WTC11 (cell line): Measurements from ENCODE around the gene STAB2. TPM values are rescaled to one million over a fixed set of nuclear protein-coding genes. Genes with fewer than 3 reads are reported as not detected.

Experiments used
- ATAC-seq: fragments of 200-7000 bp; cut with Tn5 transposase; 2 replicates; pipeline ENCODE4 v1.10.0; 2021; ENCODE audit warnings: mild to moderate bottlenecking, moderate library complexity
- CTCF ChIA-PET: fragments of 300-600 bp; sonication (Branson Sonifier 250); formaldehyde crosslinking; loops from one replicate; lab custom pipeline; 2021; ENCODE audit warnings: antibody characterized with exemption; lab: Charles Lee
- POLR2A ChIA-PET: fragments of 350-600 bp; sonication (Branson Sonifier 250); formaldehyde crosslinking; loops from one replicate; lab custom pipeline; 2021; ENCODE audit warnings: antibody characterized with exemption; lab: Charles Lee
- DNase-seq: peaks from one replicate; pipeline ENCODE4 v3.0.0; 2021; ENCODE audit warnings: low spot score
- H3K27ac Mint-ChIP-seq: 2 replicates; pipeline ENCODE4 v1.8.0; 2021; ENCODE audit warnings: mixed read lengths
- H3K27me3 Mint-ChIP-seq: 2 replicates; pipeline ENCODE4 v1.8.0; 2021; ENCODE audit warnings: low read depth, mild to moderate bottlenecking, moderate library complexity, mixed read lengths
- H3K36me3 Mint-ChIP-seq: 2 replicates; pipeline ENCODE4 v1.8.0; 2021; ENCODE audit warnings: mixed read lengths
- H3K4me1 Mint-ChIP-seq: 2 replicates; pipeline ENCODE4 v1.8.0; 2022; ENCODE audit warnings: mixed read lengths
- H3K4me3 Mint-ChIP-seq: 2 replicates; pipeline ENCODE4 v1.8.0; 2021; ENCODE audit warnings: mild to moderate bottlenecking, moderate library complexity, mixed read lengths
- H3K9me3 Mint-ChIP-seq: 2 replicates; pipeline ENCODE4 v1.8.0; 2021; ENCODE audit warnings: mixed read lengths
- CBFB ChIP-seq: sonication (generic); formaldehyde crosslinking; IDR thresholded peaks from 2 replicates; pipeline ENCODE4 v1.8.1; 2022; ENCODE audit warnings: mild to moderate bottlenecking, low read depth, missing genetic modification reagents
- CREB1 ChIP-seq: sonication (generic); formaldehyde crosslinking; IDR thresholded peaks from 2 replicates; pipeline ENCODE4 v1.8.0; 2023; ENCODE audit warnings: mild to moderate bottlenecking, missing genetic modification reagents
- ERG ChIP-seq: fragments of 250-450 bp; sonication (Bioruptor Pico); IDR thresholded peaks from 2 replicates; pipeline ENCODE4 v1.8.0; 2021; ENCODE audit warnings: mild to moderate bottlenecking
- FOXK1 ChIP-seq: sonication (generic); formaldehyde crosslinking; IDR thresholded peaks from 2 replicates; pipeline ENCODE4 v1.8.0; 2022; ENCODE audit warnings: mild to moderate bottlenecking, moderate library complexity, missing genetic modification reagents
- FOXP4 ChIP-seq: sonication (generic); formaldehyde crosslinking; IDR thresholded peaks from 2 replicates; pipeline ENCODE4 v1.8.0; 2022; ENCODE audit warnings: mild to moderate bottlenecking, missing genetic modification reagents
- GRHL2 ChIP-seq: fragments of 250-450 bp; sonication (Bioruptor Pico); IDR thresholded peaks from 2 replicates; pipeline ENCODE4 v1.8.0; 2022; ENCODE audit warnings: mild to moderate bottlenecking, moderate library complexity; ENCODE audit not compliant: insufficient replicate concordance, severe bottlenecking
- GTF2I ChIP-seq: fragments of 250-450 bp; sonication (Bioruptor Pico); conservative IDR thresholded peaks from 2 replicates; pipeline ENCODE4 v1.4.0; 2021; ENCODE audit warnings: mild to moderate bottlenecking
- IRF1 ChIP-seq: sonication (generic); formaldehyde crosslinking; IDR thresholded peaks from 2 replicates; pipeline ENCODE4 v1.8.0; 2023; ENCODE audit warnings: missing genetic modification reagents
- MAX ChIP-seq: sonication (generic); formaldehyde crosslinking; IDR thresholded peaks from 2 replicates; pipeline ENCODE4 v1.8.0; 2022; ENCODE audit warnings: mild to moderate bottlenecking, missing genetic modification reagents
- MXD4 ChIP-seq: fragments of 250-450 bp; sonication (Bioruptor Pico); IDR thresholded peaks from 2 replicates; pipeline ENCODE4 v1.8.0; 2021; ENCODE audit warnings: mild to moderate bottlenecking, moderate library complexity, borderline replicate concordance
- NFATC4 ChIP-seq: fragments of 250-450 bp; sonication (Bioruptor Pico); IDR thresholded peaks from 2 replicates; pipeline ENCODE4 v1.9.0; 2021; ENCODE audit warnings: mild to moderate bottlenecking
- NR1H2 ChIP-seq: sonication (generic); formaldehyde crosslinking; IDR thresholded peaks from 2 replicates; pipeline ENCODE4 v1.9.0; 2021; ENCODE audit warnings: mild to moderate bottlenecking, moderate library complexity, missing genetic modification reagents
- NR3C1 ChIP-seq: sonication (generic); formaldehyde crosslinking; conservative IDR thresholded peaks from 2 replicates; pipeline ENCODE4 v1.8.1; 2023; ENCODE audit warnings: low read depth, mild to moderate bottlenecking, missing genetic modification reagents
- TEAD4 ChIP-seq: sonication (generic); formaldehyde crosslinking; IDR thresholded peaks from 2 replicates; pipeline ENCODE4 v1.8.0; 2022; ENCODE audit warnings: mild to moderate bottlenecking, missing genetic modification reagents
- TP53 ChIP-seq: sonication (generic); formaldehyde crosslinking; IDR thresholded peaks from 2 replicates; pipeline ENCODE4 v1.8.1; 2023; ENCODE audit warnings: mild to moderate bottlenecking, missing genetic modification reagents
- USF1 ChIP-seq: sonication (generic); formaldehyde crosslinking; IDR thresholded peaks from 2 replicates; pipeline ENCODE4 v1.8.0; 2022; ENCODE audit warnings: mild to moderate bottlenecking, missing genetic modification reagents
- USF2 ChIP-seq: sonication (generic); formaldehyde crosslinking; IDR thresholded peaks from 2 replicates; pipeline ENCODE4 v1.8.1; 2023; ENCODE audit warnings: mild to moderate bottlenecking, missing genetic modification reagents, moderate library complexity
- ZBTB43 ChIP-seq: sonication (generic); formaldehyde crosslinking; IDR thresholded peaks from 2 replicates; pipeline ENCODE4 v1.8.1; 2023; ENCODE audit warnings: mild to moderate bottlenecking, missing genetic modification reagents
- ZNF121 ChIP-seq: sonication (generic); formaldehyde crosslinking; IDR thresholded peaks from 2 replicates; pipeline ENCODE4 v1.8.0; 2023; ENCODE audit warnings: missing genetic modification reagents
- ZNF425 ChIP-seq: fragments of 250-450 bp; sonication (Bioruptor Pico); conservative IDR thresholded peaks from 2 replicates; pipeline ENCODE4 v1.9.0; 2021; ENCODE audit warnings: mild to moderate bottlenecking
- ZNF512 ChIP-seq: sonication (generic); formaldehyde crosslinking; IDR thresholded peaks from 2 replicates; pipeline ENCODE4 v1.8.1; 2022; ENCODE audit warnings: missing genetic modification reagents, borderline replicate concordance
- total RNA-seq: library from RNA; stranded (reverse); gene quantifications from 3 replicates; pipeline ENCODE4 v1.2.3, GENCODE V29; 2021

Gene STAB2
- total RNA-seq, 1 experiment from 2014 or later, result 0.48 TPM

- TF ChIP-seq FOXP4, result no peak
Observed at GRCh38 chr12:103588680-103589079, 1.6 kb downstream of the STAB2 start (continued).

- H3K27me3 Mint-ChIP-seq, result no peaks in the 10 kb centered on the region; the same call in 1 of the 2 replicates
- no peak overlapping the region for H3K4me3 Mint-ChIP-seq
- no peak for TF ChIP-seq USF2
- no peak for TF ChIP-seq USF1 (CRISPR knock-in tag)
- no peak for TF ChIP-seq ZNF121 (CRISPR knock-in tag)
- no peak for TF ChIP-seq NR1H2
- TF ChIP-seq GTF2I (CRISPR knock-in tag), result no peak
- no peak for TF ChIP-seq GRHL2 (CRISPR knock-in tag)
- no peak for TF ChIP-seq NFATC4 (CRISPR knock-in tag)
- no peak for TF ChIP-seq ERG (CRISPR knock-in tag)
- TF ChIP-seq NR3C1 (CRISPR knock-in tag), result no peak
- no peak for TF ChIP-seq MAX
- no peak for TF ChIP-seq TP53 (CRISPR knock-in tag)
- no peak for TF ChIP-seq ZNF512 (CRISPR knock-in tag)
- no peak for TF ChIP-seq IRF1
- no peak for TF ChIP-seq ZBTB43 (CRISPR knock-in tag)
- no peak for TF ChIP-seq CREB1
- no peak for TF ChIP-seq MXD4
- TF ChIP-seq FOXK1 (CRISPR knock-in tag), result no peak
- no peak for TF ChIP-seq CBFB (CRISPR knock-in tag)
- no peak for TF ChIP-seq TEAD4
- TF ChIP-seq ZNF425 (CRISPR knock-in tag), result no peak
- H3K9me3 Mint-ChIP-seq, result peaks cover 8% of the 10 kb centered on the region
- no peak for DNase-seq
- ChIA-PET CTCF (interaction anchor here (3.8 to 5.7 kb wide), 2 partner anchors 14 to 43 kb away, joined by 21 read pairs; no protein-coding TSS in a partner anchor), POLR2A (no interaction called here)
- ATAC-seq, result no peak
- no peak overlapping the region for H3K27ac Mint-ChIP-seq
- no peaks in the 10 kb centered on the region for H3K36me3 Mint-ChIP-seq
- no peaks in the 10 kb centered on the region for H3K4me1 Mint-ChIP-seq
Observed at GRCh38 chr12:103589517-103589916, 2.4 kb downstream of the STAB2 start.
